HG02588 (cell line): ENCODE data around the gene EMC8.

Source experiments
- ATAC-seq: cut with Tn5 transposase; IDR thresholded peaks from one replicate; pipeline ENCODE4 v1.9.1; 2021; ENCODE audit warnings: mild to moderate bottlenecking, moderate library complexity; ENCODE audit not compliant: unreplicated experiment

The EMC8 gene

DNA sequence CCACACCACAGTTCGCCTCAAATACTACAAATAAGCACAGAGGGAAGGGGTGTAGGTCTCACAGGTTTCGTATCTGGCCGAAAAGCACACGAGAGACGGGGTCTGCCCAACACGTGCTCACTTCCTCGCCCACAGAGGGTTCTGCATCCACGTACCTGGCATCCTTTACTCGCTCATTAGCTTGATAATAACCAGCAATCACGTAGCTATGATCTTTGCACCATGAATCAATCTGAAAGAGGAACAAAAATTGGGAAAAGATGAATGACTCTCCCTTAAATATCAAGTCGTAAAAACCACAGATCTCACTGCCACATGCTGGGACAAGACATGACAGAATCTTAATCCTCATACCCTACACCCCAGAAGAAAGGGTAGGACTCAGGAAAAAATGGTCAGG lies 10.5 kb downstream of the EMC8 start:
- no peak for ATAC-seq

DNA sequence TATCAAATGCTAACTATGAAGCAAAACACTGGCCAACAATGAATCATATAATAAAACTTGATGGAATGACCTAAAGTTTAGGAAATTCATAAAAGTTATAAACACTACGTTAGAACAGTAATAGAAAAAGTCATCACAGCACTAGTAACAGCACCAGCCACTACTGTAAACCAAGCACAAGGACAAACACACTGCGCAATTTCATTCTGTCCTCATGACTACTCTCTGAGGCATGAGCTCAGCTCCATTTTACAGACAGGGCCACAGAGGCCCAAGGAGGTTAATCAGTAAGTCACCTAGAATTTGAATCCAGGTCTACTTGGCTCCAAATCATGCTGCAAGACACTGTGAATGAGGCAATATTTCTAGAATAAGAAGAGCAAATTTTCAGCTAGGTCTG lies 13.4 kb downstream of the EMC8 start:
- no peak for ATAC-seq

DNA sequence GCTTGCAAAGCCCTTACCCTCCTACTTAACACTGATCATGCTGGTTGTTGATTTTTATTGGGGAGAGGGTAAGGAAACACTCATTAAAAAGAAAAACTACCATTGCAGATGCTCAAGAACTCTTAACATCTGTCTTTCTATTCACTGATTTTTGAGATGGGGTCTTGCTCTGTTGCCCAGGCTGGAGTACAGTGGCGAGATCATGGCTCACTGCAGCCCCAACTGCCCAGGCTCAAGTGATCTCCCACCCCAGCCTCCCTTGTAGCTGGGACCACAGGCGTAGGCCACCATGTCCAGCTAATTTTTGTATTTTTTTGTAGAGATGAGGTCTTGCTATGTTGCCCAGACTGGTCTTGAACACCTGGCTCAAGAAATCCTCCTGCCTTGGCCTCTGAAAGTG lies 14.5 kb downstream of the EMC8 start:
- no peak for ATAC-seq

DNA sequence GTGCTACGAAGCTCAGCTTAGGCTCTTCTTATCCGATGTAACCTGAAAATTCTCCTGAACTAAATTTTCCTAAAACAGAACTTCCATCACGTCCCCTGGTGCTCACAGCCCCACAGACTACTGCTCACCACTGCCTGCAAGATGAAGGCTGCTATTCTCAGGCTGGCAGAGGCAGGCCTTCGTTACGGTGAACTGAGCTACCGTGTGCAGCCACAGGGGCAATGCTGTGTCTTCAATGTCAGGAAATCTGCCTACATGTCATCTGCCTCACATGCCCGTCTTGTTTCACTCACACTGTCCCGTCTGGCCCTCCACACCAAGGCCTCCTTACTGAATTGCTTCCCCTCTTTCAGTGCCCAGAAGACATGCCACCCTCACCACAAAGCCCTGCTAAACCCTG lies 15.9 kb downstream of the EMC8 start:
- ATAC-seq = no peak

DNA sequence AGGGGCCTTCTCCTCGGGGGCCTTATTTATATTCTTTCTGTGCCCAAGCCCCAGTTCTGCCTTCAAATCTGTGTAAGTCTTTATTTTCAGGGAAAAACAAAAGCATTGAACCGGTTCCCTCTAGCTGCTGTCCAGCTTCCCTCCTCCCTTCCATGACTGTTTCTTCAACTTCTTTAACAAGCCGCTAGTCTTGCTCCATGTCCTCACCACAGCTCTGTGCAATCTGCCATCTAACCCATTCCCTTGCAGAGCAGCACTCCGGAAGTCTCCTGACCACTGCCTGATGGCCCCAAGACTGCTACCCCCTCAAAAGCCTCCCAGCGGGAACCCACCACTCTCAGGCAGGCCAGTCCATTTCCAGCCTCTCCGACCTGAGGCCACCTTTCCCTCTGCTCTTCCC lies 16.9 kb downstream of the EMC8 start:
- ATAC-seq = no peak

DNA sequence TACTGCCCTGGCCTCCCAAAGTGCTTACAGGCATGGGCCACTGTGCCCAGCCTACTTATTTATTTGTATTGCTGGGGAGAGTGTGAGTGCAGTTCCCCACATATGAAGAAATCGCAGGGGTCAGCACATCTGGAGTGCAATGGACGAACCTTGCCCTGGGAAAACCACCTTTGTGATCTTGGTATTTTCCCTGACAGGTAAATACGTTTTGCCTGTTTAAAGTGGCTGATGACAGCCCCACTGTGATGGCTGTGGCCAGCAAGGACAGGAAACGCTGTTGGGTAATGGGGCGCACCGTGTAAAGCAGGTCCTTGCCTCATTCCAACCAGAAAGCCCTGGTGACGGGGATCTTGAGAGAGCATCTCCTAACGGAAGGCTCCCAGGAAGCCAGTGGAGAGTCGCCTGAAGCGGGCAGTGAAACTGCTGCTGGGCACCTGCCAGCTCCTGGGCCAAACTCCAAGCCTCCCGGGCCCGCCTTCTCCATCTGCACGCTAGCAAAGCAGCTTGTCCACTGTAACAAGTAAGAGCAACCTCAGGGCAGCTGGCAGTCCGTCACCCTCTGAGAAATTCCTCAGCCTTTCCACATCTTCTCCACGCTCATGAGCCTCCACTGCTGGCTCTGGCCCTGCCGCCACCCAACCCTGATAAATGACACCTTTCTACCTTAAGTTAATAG lies 17.5 kb downstream of the EMC8 start:
- no peak for ATAC-seq

DNA sequence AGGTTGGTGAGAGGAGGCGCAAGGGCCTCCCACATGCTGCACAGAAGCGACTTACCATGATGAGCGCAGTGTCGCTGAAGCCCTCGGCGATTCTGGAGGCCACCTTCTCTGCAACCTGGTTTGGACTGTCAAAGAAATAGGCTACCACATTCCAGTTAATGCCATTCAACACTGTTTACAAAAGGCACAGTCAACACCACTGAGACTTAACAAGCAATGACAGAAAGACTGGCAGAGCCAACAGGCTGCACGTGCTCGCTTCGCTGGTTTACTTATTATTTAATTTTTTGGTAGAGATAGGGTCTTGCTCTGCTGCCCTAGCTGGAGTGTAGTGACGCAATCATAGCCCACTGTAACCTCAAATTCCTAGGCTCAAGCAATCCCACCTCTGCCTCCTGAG lies 18.2 kb downstream of the EMC8 start:
- no peak for ATAC-seq

DNA sequence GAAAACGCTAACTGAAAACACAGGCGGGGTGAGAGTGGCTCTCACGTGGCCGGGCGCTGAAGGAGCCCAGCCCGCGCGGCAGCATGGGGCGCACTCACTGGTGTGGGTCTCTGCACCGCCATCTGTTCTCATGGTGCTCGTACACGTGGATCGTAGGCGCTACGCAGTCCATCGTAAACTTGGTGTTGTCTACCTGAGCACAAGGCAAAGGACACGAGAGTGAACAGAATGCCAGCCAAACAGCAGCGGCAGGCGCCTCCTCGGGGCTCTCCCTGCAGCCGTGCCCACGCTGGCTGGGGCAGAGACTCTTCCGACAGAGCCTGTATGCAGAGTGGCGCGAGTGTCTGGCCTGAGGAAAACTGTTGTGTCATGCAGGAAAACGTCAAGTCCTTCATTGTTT lies 19.1 kb downstream of the EMC8 start:
- ATAC-seq = no peak

DNA sequence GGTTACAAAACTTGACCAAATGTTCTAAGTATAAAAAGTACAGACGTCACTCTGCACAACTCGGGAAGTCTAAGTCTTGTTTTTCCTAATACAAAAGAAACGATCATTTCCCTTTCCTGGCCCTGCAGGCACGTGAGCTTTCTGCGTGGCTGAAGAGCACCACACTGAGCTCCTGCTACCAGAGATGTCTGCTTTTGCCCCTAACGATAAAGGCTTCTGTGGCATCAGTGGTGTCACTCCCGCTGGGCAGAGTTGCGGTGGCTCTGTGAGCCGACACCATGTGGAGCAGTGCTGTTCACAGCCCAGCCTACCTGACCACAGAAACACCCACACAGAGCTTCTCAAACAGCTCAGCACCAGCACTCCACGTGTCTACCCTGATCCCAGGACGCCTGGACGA lies 20.5 kb downstream of the EMC8 start:
- no peak for ATAC-seq

DNA sequence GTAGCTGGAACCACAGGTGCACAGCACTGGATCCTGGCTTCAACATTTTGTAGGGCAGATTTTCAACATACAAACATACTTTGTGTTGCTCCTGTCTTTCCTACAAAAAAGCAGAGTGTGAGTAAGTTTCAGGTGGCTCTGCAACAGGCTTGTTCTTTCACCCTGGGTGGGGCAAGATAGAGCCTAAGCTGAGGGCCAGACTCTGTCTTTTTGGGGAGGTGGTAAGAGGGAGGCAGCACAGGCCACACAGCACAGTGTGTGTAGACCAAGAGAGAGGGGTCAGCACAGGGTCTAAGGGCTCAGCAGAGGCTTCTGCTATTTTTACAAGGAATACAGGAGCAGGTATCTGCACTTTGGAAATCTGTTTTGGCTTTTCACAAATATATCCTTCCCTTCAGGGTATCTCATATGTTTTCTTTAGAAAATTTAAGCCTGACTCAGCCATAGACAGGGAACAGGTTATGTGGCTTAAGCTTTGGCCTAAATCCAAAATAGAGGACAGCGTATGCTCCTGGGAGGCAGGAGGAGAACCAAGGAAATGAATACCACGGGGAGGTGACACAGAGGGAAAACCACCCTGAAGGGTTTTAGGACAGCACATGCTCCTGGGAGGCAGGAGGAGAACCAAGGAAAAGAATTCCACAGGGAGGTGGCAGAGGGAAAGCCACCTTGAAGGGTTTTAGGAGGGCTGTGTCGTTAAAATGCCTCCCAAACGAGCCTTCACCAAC lies 21.6 kb downstream of the EMC8 start:
- no peak for ATAC-seq

DNA sequence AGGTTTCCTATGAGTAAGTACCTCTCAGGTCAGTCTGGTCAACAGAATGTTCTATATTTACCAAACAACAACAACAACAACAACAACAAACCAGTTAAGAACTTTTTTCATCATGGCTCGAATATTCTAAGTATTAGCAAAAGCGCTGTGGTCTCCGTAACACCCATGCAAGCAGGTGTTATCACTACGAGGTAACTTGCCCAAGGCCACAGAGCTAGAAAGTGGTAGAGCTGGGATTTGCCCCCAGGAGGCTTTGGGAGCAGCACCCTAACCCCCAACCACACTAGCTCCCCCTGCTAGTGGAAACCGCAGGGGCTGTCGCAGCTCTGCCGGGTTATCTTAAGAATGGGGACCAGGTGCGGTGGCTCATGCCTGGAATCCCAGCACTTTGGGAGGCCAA lies 24.5 kb downstream of the EMC8 start:
- no peak for ATAC-seq

DNA sequence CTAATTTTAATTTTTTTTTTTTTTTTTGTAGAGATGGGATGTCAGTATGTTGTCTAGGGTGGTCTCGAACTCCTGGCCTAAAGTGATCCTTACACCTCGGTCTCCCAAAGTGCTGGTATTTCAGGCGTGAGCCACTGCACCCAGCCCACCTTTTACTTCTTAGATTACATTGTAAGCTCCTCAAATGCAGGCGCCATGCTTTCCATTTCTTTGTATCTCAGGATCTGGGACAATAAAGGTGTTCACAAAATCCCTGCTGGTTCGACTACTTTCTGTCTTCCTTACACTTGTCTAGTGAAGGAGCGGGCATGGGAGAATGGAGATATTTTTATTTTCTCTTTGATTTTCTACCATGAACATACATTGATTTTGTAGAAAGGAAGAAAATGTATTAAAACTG lies 25.2 kb downstream of the EMC8 start:
- ATAC-seq = no peak

DNA sequence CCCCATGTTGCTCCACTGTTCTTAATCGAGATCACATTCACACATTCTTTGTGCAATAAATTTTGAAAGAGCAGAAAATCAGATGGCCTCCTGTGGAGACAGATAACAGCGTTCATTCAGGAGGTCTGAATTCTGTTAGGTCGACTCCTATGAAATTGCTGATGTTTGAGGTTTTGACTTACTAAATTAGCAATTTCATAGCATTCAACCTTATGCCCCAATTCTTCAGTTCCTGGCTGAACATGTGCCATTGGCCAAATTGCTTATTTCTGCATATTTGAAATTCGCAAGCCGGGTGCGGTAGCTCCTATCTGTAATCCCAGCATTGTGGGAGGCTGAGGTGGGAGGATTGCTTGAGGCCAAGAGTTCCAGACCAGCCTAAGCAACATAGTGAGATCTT lies 26.3 kb downstream of the EMC8 start:
- ATAC-seq = no peak

DNA sequence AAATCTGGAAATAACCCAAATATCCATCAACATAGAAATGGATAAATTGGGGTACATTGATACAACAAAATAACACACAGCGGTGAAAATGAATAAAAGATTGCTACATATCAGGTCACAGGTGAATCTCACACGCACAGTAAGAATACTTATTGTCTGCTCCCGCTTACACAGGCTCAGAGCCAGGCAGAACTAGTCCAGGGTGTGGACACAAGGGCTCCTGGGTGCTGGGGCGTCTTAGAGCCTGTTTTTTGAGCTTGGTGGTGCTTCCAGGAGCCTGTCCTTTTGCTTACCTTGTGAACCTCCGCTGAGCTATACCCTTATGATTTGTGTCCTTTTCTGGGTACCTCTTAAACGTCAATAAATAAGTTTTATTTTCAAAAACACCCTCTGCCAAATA lies 28.6 kb downstream of the EMC8 start:
- no peak for ATAC-seq

DNA sequence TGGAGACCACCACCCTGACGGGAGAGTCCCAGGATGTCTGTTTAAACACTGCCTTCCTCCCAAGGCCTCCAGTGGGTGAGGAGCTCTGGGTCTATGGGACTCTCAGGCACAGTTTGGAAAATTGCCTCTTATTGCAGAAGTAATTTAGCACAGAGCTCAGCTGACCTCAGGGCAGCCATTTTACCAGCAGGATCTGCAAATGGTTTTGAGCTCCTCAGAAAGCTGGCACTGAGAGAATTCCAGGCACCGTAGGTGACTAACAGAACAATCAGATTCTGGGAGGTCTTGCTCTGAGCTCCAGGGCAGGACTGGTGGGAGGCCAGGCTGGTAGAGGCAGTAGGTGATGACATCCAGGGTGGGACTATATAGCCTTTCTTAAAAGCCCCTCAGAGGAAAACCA lies 31.1 kb downstream of the EMC8 start:
- no peak for ATAC-seq

DNA sequence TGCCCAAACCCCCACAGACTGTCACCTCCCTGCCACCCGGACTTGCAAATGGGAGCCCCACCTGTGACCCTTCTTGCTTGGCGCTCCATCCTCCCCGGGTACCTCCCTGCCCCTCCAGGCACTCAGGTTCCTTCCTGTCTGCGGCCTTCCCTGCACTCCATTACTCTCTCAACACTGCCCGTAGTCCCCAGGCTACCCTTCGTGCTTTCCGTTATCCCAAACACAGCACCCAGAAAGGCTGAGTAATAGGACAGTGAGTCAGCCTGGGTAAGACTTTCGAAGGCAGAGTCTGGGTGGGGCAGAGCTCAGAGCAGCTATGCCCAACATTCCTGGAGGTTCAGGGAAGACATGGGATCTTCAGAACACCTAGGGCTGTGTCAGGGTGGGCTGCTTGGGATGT lies 31.8 kb downstream of the EMC8 start:
- no peak for ATAC-seq

DNA sequence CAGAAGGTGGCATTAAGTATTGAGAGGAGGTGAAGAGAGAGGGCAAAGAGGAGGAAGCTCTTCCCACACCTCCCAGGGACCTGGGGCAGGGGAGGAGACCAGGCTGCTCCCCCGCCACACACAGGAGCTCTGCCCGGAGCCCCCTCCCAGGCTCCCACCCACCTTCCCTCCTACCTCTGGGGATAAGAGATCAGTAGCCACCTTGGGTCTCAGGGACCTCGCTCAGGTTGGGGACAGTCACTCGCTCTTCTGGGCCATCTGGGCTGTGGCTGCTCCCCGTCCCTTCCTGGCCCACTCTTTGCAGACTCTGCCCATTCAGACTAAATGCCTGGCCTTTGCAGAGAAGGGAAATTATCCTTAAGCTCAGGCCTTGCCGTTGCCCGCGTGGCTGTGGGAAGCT lies 33.6 kb downstream of the EMC8 start:
- ATAC-seq = no peak

DNA sequence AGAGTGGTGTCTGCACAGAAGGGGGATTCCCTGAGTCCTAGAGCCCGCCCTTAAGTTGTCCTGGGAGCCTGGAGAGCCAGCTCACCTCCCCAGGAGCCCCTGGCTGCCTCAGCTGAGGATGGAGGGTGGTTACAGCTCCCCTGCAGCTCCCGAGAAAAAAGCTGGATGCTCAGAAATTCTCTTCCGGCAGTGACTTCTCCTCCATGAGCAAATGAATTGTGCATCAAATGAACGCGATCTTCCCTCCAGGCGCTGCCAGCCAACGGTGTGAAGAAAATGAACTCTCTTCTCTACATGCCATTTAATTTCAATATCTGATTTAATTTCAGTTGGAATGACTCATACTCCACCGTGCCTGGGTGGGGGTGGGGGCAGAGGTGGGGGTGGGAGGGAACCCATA lies 34.1 kb downstream of the EMC8 start:
- ATAC-seq = no peak

DNA sequence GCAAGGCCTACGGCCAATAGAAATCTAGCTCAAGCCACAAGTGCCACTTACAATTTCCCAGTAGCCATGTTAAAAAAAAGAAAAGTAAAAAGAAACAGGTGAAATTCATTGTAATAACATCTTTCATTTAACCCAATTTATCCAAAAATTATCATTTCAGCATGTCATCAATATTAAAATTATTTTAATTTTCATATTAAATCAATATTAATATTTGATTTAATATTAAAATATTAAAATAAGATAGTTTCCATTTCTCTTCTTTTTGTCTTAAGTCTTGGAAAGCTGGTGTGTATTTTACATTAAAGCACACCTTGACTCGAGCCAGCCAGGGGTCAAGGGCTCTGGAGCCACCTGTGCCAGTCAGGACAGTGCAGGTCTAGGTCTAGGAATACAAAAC lies 35.7 kb downstream of the EMC8 start:
- no peak for ATAC-seq

DNA sequence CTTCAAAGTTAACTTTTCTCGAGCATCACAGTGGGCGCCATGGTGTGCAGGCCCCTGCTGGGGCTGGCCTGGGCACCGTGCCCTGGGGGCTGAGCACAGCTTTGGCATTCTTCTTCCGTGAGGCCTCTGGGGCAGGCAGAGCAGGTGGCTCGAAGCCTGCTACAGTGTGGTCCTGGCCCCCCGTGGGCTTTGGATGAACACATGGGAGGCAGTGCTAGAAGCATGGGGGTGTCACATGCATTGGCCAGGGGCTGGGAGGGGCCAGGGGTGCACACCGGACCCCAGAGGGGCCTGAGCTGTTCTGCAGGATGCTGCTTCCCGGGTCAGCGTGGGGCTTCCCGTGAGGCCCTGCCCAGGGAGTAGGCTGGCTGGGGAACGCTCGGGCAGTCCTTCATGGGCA lies 36.4 kb downstream of the EMC8 start:
- no peak for ATAC-seq

DNA sequence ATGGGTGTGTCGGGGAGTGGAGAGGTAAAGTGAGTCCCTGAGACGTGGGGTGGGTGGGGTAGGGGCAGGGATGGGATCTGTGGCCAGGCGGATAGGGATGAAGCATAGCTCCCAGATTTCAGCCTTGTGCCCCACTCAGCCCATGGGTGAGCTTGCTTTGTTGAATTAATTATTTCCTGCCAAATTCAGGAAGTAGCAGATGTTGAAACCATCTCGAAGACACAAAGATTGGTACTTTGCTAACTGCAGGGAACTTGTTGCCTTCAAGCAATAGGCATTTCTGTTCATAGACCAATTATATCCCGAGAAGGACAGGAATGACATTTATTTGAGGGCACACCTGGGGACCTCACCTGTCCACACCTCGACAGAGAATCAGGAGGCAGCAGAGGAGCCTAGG lies 37.5 kb downstream of the EMC8 start:
- ATAC-seq = no peak

DNA sequence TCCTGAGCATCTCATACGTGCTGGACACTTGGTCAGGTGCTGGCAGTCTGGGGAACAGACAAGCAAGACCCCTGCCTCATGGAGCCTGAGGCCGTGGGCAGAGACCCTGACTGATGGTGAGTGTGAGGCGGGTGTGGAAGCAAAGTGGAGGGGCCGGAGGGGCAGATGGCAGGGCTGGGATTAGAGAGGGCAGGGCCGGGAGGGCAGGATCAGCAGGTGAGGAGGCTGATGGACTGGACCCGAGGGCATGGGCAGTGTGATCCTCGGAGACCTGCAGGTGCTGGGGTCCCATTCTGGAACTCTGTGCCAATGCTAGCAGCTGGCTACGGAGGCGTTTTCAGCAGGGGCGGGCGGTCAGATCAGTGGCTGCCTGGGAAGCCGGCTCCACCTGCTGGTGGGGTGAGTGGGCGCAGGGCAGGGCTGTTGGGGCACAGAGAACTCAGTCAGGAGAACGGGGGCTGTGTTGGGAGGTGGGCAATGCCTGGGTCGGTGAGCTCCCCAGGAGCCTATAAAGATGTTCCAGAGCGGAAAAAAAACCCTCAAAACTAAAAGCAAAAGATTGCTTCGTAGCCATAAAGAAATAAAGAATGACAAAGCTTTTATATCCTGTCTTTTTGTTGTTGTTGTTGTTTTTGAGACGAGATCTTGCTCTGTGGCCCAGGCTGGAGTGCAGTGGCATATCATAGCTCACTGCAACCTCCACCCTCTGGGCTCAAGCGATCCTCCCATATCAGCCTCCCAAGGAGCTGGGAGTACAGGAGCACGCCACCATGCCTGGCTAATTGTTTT lies 39.5 kb downstream of the EMC8 start:
- no peak for ATAC-seq
